ENCODE measurements around the gene GK. TPM values are rescaled to one million over a fixed set of nuclear protein-coding genes. Genes with fewer than 3 reads are reported as not detected.
"Not testable (repeated sequence)": the region's sequence is repeated elsewhere in the genome, so short reads cannot be mapped to it uniquely, and the experiment has no call there.

GK gene
- total RNA-seq, 1 experiment from 2014 or later, result 10.1 TPM

DNA sequence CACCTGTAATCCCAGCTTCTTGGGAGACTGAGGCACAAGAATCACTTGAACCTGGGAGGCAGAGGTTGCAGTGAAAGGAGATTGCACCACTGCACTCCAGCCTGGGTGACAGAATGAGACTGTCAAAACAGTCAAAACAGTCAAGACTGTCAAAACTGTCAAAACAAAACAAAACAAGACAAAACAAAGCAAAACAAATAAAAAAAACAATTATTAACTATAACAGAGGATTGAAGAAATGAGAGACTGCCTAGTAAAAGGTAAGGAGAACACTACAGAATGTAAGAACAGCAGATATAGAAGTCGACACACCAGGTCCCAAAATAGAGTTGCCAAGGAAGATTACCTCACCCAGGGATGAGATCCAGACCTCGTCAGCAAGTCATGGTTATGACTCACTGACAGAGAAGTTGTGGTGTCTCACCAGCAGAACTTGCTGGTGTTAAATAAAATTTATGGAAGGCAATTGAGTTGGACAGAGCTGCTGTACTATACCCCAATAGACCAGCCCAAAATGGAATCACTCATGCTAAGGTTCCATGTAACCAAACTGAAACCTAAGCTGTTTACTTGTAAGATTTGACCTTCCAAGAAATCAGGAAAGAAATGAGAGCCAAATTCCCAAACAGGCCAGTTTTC lies 32.1 kb upstream of the GK start:
- no TSS peak for BruUV-seq (replicated peaks)
- ChIA-PET POLR2A (interaction anchor here (0.7 kb wide), 1 partner anchor 12 kb away, joined by 4 read pairs; no protein-coding TSS in a partner anchor), CTCF (interaction anchor here (0.9 to 1.0 kb wide), 2 partner anchors 8 to 99 kb away, joined by 3 read pairs; no protein-coding TSS in a partner anchor)
- intact Hi-C loops (cut with micrococcal nuclease), result no loop called here
- DNase-seq (ENCODE audit: unreplicated experiment), result peak; percentile 78
- Mint-ChIP-seq H3K4me3 (ENCODE audit: unreplicated experiment) (no peak overlapping the region), H3K4me1 (ENCODE audit: insufficient read depth, unreplicated experiment) (peaks cover 13% of the 10 kb centered on the region), H3K27ac (ENCODE audit: low read depth, unreplicated experiment) (peak overlapping the region; percentile 86), H3K36me3 (ENCODE audit: insufficient read depth, unreplicated experiment) (no peaks in the 10 kb centered on the region), H3K27me3 (ENCODE audit: insufficient read depth, unreplicated experiment) (no peaks in the 10 kb centered on the region), H3K9me3 (ENCODE audit: unreplicated experiment) (peaks cover 5% of the 10 kb centered on the region)
- TF ChIP-seq, protein P1, sequence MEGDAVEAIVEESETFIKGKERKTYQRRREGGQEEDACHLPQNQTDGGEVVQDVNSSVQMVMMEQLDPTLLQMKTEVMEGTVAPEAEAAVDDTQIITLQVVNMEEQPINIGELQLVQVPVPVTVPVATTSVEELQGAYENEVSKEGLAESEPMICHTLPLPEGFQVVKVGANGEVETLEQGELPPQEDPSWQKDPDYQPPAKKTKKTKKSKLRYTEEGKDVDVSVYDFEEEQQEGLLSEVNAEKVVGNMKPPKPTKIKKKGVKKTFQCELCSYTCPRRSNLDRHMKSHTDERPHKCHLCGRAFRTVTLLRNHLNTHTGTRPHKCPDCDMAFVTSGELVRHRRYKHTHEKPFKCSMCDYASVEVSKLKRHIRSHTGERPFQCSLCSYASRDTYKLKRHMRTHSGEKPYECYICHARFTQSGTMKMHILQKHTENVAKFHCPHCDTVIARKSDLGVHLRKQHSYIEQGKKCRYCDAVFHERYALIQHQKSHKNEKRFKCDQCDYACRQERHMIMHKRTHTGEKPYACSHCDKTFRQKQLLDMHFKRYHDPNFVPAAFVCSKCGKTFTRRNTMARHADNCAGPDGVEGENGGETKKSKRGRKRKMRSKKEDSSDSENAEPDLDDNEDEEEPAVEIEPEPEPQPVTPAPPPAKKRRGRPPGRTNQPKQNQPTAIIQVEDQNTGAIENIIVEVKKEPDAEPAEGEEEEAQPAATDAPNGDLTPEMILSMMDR (IDR thresholded peaks at IDR 0.05; ENCODE audit: unreplicated experiment), result no peak

DNA sequence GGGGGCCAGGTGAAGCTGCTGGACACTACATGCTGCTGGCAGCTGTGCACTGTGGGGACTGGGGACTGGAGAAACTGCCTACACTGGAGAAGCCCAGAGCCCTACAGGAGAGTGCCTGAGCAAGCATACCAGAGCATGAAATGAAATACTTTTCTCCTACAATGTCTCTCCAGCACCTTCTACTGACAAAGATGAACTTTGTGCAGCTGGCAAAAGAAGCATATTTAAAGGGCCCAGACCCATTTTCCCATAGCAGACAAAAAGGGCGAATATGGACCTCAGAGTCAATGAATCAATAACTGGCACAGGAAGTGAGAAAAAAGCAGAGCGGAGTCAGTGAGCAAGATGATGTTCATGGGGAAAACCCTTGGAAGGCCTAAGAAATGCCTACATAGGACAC lies 30.9 kb upstream of the GK start:
- CTCF ChIA-PET, result no interaction called here
- DNase-seq (ENCODE audit: unreplicated experiment), result no peak
- H3K4me3 Mint-ChIP-seq (ENCODE audit: unreplicated experiment), result no peak overlapping the region
- peaks cover 13% of the 10 kb centered on the region for H3K4me1 Mint-ChIP-seq (ENCODE audit: insufficient read depth, unreplicated experiment)
- BruUV-seq (replicated peaks), result no TSS peak
- intact Hi-C loops (cut with micrococcal nuclease), result no loop called here
- no peaks in the 10 kb centered on the region for H3K36me3 Mint-ChIP-seq (ENCODE audit: insufficient read depth, unreplicated experiment)
- POLR2A ChIA-PET, result no interaction called here
- H3K27ac Mint-ChIP-seq (ENCODE audit: low read depth, unreplicated experiment), result no peak overlapping the region
- TF ChIP-seq, protein P1 (IDR thresholded peaks at IDR 0.05; ENCODE audit: unreplicated experiment), result no peak
- H3K9me3 Mint-ChIP-seq (ENCODE audit: unreplicated experiment), result peaks cover 5% of the 10 kb centered on the region
- H3K27me3 Mint-ChIP-seq (ENCODE audit: insufficient read depth, unreplicated experiment), result no peaks in the 10 kb centered on the region

- TF ChIP-seq, protein P1 (IDR thresholded peaks at IDR 0.05; ENCODE audit: unreplicated experiment), result no peak
- Mint-ChIP-seq H3K4me3 (ENCODE audit: unreplicated experiment) (no peak overlapping the region), H3K27me3 (ENCODE audit: insufficient read depth, unreplicated experiment) (no peaks in the 10 kb centered on the region), H3K9me3 (ENCODE audit: unreplicated experiment) (peaks cover 5% of the 10 kb centered on the region), H3K36me3 (ENCODE audit: insufficient read depth, unreplicated experiment) (no peaks in the 10 kb centered on the region), H3K4me1 (ENCODE audit: insufficient read depth, unreplicated experiment) (peaks cover 8% of the 10 kb centered on the region), H3K27ac (ENCODE audit: low read depth, unreplicated experiment) (no peak overlapping the region)
- no TSS peak for BruUV-seq (replicated peaks)
- ChIA-PET CTCF (interaction anchor here (0.6 to 1.6 kb wide), 2 partner anchors 9 to 18 kb away, joined by 3 read pairs; no protein-coding TSS in a partner anchor), POLR2A (interaction anchor here (0.6 to 0.9 kb wide), 2 partner anchors 19 to 27 kb away, joined by 3 to 4 read pairs; partner anchors contain the start of gene GK)
- no peak for DNase-seq (ENCODE audit: unreplicated experiment)
- intact Hi-C loops (cut with micrococcal nuclease), result no loop called here
Observed at GRCh38 chrX:30626402-30626801, 26.8 kb upstream of the GK start.

DNA sequence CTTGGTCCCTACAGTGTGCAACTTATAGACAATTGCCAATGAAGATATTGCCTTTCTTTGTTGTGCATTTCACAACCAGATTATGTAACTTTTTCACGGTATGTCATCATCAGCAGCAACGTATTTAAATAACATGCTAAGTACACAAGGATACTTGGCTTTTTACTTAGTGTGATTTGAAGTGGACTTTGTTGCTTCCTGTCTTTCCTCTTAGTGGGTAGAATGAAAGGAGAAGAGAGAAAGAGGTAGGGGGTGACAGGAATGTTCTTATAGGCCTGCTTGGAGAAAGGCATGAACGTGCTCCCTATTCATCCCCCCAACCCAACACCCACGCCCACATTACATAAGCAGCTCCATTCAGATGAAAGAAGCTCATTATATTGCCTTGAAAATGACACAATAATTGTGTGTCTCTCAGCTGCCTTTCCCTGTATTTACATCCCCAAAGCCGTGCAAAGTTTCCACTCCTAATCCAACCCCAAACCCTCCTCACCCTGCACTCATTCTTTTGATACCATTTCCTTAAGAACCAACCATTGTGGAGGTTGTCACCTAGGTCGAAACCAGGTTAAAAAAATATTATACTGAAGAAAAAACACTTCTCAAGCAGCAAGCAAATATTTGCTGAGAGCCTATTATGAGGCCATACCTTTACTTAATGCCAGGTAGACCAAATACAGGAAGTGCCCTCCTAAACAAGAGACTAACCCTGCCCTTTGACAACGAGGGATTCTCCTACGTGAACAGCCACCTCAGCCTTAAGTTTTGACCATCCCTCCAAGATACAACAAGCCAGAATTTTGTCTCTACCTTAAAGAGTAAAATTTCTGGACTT lies 25.2 kb upstream of the GK start:
- TF ChIP-seq, protein P1 (IDR thresholded peaks at IDR 0.05; ENCODE audit: unreplicated experiment), result no peak
- peaks cover 6% of the 10 kb centered on the region for H3K4me1 Mint-ChIP-seq (ENCODE audit: insufficient read depth, unreplicated experiment)
- no peaks in the 10 kb centered on the region for H3K36me3 Mint-ChIP-seq (ENCODE audit: insufficient read depth, unreplicated experiment)
- H3K9me3 Mint-ChIP-seq (ENCODE audit: unreplicated experiment), result peaks cover 5% of the 10 kb centered on the region
- ChIA-PET POLR2A (interaction anchor here (0.6 kb wide), 2 partner anchors 89 to 262 kb away, joined by 3 to 5 read pairs; no protein-coding TSS in a partner anchor), CTCF (interaction anchor here (0.7 to 0.8 kb wide), 2 partner anchors 58 to 234 kb away, joined by 3 read pairs; no protein-coding TSS in a partner anchor)
- intact Hi-C loops (cut with micrococcal nuclease), result no loop called here
- BruUV-seq (replicated peaks), result no TSS peak
- no peak overlapping the region for H3K4me3 Mint-ChIP-seq (ENCODE audit: unreplicated experiment)
- H3K27me3 Mint-ChIP-seq (ENCODE audit: insufficient read depth, unreplicated experiment), result no peaks in the 10 kb centered on the region
- no peak overlapping the region for H3K27ac Mint-ChIP-seq (ENCODE audit: low read depth, unreplicated experiment)
- DNase-seq (ENCODE audit: unreplicated experiment), result peak; percentile 42

DNA sequence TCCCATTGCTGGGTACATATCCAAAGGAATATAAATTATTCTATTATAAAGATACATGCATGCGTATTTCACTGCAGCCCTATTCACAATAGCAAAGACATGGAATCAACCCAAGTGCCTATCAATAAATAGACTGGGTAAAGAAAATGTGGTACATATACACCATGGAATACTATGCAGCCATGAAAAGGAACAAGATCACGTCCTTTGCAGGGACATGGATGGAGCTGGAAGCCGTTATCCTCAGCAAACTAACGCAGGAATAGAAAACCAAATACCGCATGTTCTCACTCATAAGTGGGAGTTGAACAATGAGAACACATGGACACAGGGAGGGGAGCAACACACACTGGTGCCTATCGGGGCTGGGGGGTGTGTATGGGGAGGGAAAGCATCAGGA lies 19.2 kb upstream of the GK start:
- DNase-seq (ENCODE audit: unreplicated experiment); H3K9me3 Mint-ChIP-seq (ENCODE audit: unreplicated experiment); H3K27ac Mint-ChIP-seq (ENCODE audit: low read depth, unreplicated experiment); H3K4me1 Mint-ChIP-seq (ENCODE audit: insufficient read depth, unreplicated experiment); intact Hi-C loops (cut with micrococcal nuclease); POLR2A ChIA-PET; H3K4me3 Mint-ChIP-seq (ENCODE audit: unreplicated experiment); BruUV-seq (replicated peaks); H3K27me3 Mint-ChIP-seq (ENCODE audit: insufficient read depth, unreplicated experiment); H3K36me3 Mint-ChIP-seq (ENCODE audit: insufficient read depth, unreplicated experiment): not testable (repeated sequence)
- CTCF ChIA-PET, result interaction anchor here (0.8 to 2.6 kb wide), 7 partner anchors 8 to 102 kb away, joined by 3 to 41 read pairs (median 5); no protein-coding TSS in a partner anchor

Measured in MCF 10A (cell line).